Measurements from ENCODE around the gene TRPC1.
A peak's percentile ranks its signal among the peaks of the same experiment; 100 is the strongest.

Gene TRPC1

DNA sequence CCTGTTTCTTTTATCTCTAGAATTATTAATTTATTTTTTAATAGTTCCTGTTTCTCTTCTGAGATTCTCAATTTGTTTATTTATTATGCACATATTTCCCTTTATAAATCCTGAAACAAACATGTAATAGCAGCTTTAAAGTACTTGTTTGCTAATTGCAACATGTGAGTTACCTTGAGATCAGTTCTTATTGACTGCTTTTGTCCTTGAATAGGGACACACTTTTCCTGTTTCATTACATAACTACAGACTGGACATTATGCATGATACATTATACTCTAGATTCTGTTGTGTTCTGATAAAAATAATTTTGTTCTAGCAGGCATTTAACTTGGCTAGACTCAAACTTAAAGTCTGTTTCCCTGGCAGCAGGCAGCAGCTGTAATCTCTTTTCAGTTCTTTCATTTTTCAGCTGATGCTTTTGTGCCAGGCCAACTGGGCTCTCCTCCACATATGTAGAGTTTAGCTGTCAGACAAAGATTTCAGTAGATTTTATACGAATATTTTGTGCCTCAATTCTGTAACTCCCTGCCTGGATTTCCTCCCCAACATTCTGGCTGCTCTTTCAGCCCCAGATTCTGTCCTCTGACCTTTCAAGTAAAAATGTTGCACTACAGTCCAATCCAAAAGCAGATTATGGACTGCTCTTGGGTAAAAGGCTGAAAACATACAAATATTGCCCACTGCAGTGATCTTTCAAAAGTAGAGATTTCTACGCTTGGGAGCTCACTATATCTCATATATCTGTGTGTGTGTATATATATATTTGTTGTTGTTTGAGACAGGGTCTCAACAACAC, 123.1 kb downstream of the TRPC1 start:
- peak; percentile 11 for DNase-seq

DNA sequence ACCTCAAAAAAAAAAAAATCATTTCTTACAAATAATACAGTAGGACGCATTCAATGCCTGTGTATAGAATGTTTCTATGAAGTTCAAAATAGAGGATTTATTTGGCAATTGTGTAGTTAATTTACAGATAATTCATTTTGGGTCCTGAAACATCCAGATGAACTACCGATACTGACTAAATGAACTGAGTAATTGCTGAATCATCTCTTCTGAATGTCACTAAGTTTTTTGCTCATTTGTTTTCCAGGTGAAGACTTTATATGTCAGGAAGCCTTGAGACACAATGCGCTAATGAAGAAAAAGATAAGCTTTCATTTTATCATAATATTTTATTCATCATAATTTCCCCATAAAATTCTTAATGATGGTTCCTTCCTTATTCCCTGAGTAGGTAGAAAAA, 125.3 kb downstream of the TRPC1 start:
- DNase-seq, result no peak

DNA sequence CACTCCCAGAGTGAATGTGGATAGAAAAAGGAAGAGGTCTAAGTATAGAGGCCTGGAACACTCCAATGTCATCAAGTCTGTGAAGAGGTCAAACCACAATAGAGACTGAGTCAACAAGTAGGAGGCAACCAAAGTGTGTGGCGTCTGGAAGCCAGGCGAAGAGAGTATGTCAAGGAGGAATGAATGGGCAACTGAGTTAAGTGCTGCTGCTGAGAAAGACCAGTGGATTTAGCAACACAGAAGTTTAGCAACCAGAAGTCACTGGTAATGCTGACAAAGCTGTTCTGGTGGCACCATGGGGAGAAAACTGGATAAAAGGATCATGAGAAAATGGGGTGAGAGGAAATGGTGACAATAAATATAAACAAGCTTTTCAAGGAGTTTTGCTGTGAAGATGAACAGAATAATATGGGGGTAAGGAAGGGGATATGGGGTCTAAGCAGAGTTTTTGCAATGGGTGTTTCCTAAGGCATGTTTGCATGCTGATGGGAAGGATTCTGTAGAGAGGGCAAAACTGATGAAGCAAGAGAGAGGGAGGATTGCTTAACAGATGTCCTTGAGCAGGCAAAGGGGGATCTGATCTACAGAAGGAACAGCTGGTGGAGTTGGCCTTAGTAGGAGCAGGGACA, 126.7 kb downstream of the TRPC1 start:
- no peak for DNase-seq

- no peak for DNase-seq
Observed at GRCh38 chr3:142852009-142852408, 128.2 kb downstream of the TRPC1 start.

DNA sequence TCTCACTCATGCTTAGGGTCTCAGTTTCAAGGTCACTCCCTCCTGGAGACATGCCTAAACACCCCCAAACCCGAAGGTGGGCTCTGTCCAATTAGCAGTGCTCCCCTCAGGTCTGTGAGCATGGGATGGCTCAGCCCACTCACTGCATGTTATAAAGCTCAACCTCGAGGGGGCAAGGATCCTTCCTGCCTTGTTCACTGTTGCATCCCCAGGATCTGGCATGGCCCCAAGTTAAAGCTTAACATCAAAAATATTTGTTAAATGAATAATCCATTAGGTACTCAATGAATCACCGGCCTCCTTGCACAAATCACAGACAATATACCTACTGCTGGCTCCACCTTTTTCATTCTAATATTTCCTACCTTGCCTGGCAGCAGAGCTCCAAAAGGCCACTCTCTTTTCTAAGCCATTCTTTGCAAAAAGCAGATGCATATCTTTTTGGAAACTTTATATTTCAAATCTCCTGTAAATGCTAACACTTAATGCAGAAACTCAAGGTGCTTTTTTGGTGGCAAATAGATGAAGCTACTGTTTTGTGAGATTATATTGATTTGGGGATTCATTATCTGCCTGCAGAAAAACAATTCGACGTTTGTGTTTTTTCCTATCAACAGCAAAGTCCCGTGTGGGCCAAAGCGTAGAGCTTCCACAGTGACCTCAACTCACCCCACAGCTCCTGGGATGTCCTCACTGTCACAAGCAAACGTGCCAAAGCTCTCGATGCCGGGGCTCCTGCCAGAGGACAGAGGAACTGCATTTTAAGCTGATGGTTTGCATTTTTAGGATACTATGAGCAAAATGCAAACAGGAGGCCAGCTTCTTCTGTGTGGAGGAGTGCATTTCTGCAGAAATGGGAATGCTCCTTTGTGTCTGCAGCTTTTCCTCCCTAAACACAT, 129.7 kb downstream of the TRPC1 start:
- DNase-seq, result no peak

- peak; percentile 6 for DNase-seq
Observed at GRCh38 chr3:142857056-142857455, 133.2 kb downstream of the TRPC1 start.
